ENCODE measurements around the gene CXorf49. TPM values are rescaled to one million over a fixed set of nuclear protein-coding genes. Genes with fewer than 3 reads are reported as not detected.
"Not testable (repeated sequence)": the region's sequence is repeated elsewhere in the genome, so short reads cannot be mapped to it uniquely, and the experiment has no call there.

The CXorf49 gene
- polyA plus RNA-seq, 4 donors: not detected

- not testable (repeated sequence) for DNase-seq (ENCODE audit: low read depth in 4 of 4, low spot score in 3 of 4)
These were observed 42.4 kb downstream of the CXorf49 start for GRCh38 chrX:71675636-71676035.

- no peak for DNase-seq (ENCODE audit: low read depth in 4 of 4, low spot score in 3 of 4)
These were observed 46.1 kb downstream of the CXorf49 start for GRCh38 chrX:71671938-71672337.

GRCh38 chrX:71671043-71671780, 46.9 kb downstream of the CXorf49 start:
- no peak for DNase-seq (ENCODE audit: low read depth in 4 of 4, low spot score in 3 of 4)

- DNase-seq (ENCODE audit: low read depth in 4 of 4, low spot score in 3 of 4): not testable (repeated sequence)
These were observed 48.1 kb downstream of the CXorf49 start for GRCh38 chrX:71669947-71670346.

- DNase-seq (ENCODE audit: low read depth in 4 of 4, low spot score in 3 of 4): no peak
These were observed 48.6 kb downstream of the CXorf49 start for GRCh38 chrX:71669492-71669891.

GRCh38 chrX:71668248-71668595, 49.9 kb downstream of the CXorf49 start:
- no peak for DNase-seq (ENCODE audit: low read depth in 4 of 4, low spot score in 3 of 4)

GRCh38 chrX:71667328-71668247, 50.5 kb downstream of the CXorf49 start, which contains the start of gene LOC101059915:
Gene LOC101059915, plus strand, starts transcription at chrX:71667546.
- DNase-seq (ENCODE audit: low read depth in 4 of 4, low spot score in 3 of 4): no peak

GRCh38 chrX:71666240-71667223, 51.6 kb downstream of the CXorf49 start:
- no peak for DNase-seq (ENCODE audit: low read depth in 4 of 4, low spot score in 3 of 4)

- DNase-seq (ENCODE audit: low read depth in 4 of 4, low spot score in 3 of 4): no peak
These were observed 52.3 kb downstream of the CXorf49 start for GRCh38 chrX:71665747-71666146.

GRCh38 chrX:71664889-71665491, 53.1 kb downstream of the CXorf49 start:
- DNase-seq (ENCODE audit: low read depth in 4 of 4, low spot score in 3 of 4): no peak

Other genes starting within 250 kb of the CXorf49 start
- 100 to 1,000 TPM; 182 to 280 (median 204) TPM for gene OGT, start 185.2 kb downstream of the CXorf49 start, polyA plus RNA-seq (ENCODE audit: insufficient read length in 4 of 4)
- gene GCNA, start 139.8 kb downstream of the CXorf49 start, polyA plus RNA-seq (ENCODE audit: insufficient read length in 4 of 4): 1 to 10 TPM; 1.7 to 4.6 (median 2.0) TPM
- gene CXCR3, start 99.8 kb downstream of the CXorf49 start, polyA plus RNA-seq (ENCODE audit: insufficient read length in 4 of 4): under 1 TPM; 0.10 to 0.33 (median 0.25) TPM
- gene CXorf49B, start 45.1 kb upstream of the CXorf49 start, polyA plus RNA-seq (ENCODE audit: insufficient read length in 4 of 4): not detected
- 10 to 100 TPM in 1 of 4 donors, 1 to 10 TPM in 3; 9.2 to 10.8 (median 9.6) TPM for gene NHSL2, start 192.6 kb upstream of the CXorf49 start, polyA plus RNA-seq (ENCODE audit: insufficient read length in 4 of 4)